GM21723 (cell line): Measurements from ENCODE around the gene DNASE1L1.
A peak's percentile ranks its signal among the peaks of the same experiment; 100 is the strongest.

Experiments used
- ATAC-seq: cut with Tn5 transposase; IDR thresholded peaks from one replicate; pipeline ENCODE4 v1.9.1; 2021; ENCODE audit warnings: mild to moderate bottlenecking, moderate library complexity; ENCODE audit not compliant: unreplicated experiment

DNASE1L1 gene

GRCh38 chrX:154384284-154384892 lies 24.7 kb downstream of the DNASE1L1 start:
- ATAC-seq: no peak

GRCh38 chrX:154383359-154384283 lies 25.4 kb downstream of the DNASE1L1 start:
- ATAC-seq: no peak

DNA sequence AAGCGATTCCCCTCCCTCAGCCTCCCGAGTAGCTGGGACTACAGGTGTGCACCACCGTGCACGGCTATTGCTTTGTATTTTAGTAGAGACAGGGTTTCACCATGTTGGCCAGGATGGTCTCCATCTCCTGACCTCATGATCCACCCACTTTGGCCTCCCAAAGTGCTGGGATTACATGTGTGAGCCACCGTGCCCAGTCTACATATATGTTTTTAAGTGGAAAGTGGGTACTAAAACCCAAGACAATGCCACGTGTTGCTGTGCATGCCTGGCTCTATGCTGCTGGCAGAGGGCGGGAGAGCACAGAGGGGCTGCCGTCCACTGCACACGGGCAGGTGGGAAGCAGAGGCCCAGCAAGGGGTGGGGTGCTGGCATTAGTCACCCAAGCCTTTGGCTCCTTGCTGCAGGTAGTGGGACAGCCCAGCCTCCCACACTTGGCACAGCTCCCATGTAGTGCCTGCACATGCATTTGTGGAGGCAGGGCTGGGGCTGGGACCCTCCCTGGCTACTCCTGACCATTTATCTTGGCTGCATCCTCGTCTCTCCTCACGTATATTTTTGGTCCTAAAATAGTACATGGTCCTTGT lies 26.5 kb downstream of the DNASE1L1 start:
- ATAC-seq: no peak

GRCh38 chrX:154381271-154381670 lies 27.8 kb downstream of the DNASE1L1 start:
- ATAC-seq: no peak

DNA sequence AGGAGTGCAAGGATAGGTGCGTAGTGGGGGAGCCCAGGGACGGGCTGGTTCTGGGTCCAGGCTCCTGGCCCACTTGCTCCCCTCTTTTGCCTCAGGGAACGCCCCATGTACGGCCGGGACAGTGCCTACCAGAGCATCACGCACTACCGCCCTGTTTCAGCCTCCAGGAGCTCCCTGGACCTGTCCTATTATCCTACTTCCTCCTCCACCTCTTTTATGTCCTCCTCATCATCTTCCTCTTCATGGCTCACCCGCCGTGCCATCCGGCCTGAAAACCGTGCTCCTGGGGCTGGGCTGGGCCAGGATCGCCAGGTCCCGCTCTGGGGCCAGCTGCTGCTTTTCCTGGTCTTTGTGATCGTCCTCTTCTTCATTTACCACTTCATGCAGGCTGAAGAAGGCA lies 28.3 kb downstream of the DNASE1L1 start:
- no peak for ATAC-seq

DNA sequence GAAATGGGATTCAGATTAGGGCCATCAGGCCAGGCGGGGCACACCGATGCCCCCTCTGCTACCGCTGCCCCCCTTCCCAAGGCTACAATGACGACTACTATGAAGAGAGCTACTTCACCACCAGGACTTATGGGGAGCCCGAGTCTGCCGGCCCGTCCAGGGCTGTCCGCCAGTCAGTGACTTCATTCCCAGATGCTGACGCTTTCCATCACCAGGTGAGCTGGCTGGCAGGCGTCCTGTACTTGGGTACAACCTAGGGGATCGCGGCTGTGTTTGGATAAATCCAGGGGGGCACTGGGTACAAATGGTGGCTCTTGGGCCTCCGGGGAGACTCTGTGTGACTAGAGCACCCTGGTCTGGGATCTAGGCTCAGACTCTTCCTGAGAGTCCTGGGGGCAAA lies 28.9 kb downstream of the DNASE1L1 start:
- no peak for ATAC-seq

GRCh38 chrX:154379569-154379951 lies 29.5 kb downstream of the DNASE1L1 start:
- no peak for ATAC-seq

- peak; percentile 83 for ATAC-seq
These were observed 30.1 kb downstream of the DNASE1L1 start, which contains the start of gene EMD for GRCh38 chrX:154378799-154379568. TSS of gene EMD (plus strand) at chrX:154379295. CDS start at chrX:154379485, 190 bp downstream.

GRCh38 chrX:154378059-154378798 lies 30.8 kb downstream of the DNASE1L1 start:
- ATAC-seq: peak; percentile 3

GRCh38 chrX:154376774-154377173 lies 32.3 kb downstream of the DNASE1L1 start:
- ATAC-seq: no peak

DNA sequence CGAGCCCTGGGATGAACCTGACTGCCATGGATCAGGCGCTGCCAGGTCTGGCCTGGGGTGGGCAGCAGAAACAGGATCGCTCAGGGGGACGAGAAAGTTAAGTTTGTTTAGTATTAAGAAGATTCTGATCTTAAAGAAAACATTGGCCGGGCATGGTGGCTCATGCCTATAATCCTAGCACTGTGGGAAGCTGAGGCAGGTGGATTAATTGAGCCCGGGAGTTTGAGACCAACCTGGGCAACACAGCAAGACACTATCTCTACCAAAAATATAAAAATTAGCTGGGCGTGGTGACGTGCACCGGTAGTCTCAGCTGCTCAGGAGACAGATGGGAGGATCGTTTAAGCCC lies 33.9 kb downstream of the DNASE1L1 start:
- ATAC-seq: no peak

GRCh38 chrX:154374313-154375155 lies 34.5 kb downstream of the DNASE1L1 start, which contains the start of gene FLNA:
TSS of gene FLNA (minus strand) at chrX:154374634. CDS start at chrX:154371245, 3,389 bp downstream.
- no peak for ATAC-seq

GRCh38 chrX:154373340-154374306 lies 35.4 kb downstream of the DNASE1L1 start:
- ATAC-seq: no peak

DNA sequence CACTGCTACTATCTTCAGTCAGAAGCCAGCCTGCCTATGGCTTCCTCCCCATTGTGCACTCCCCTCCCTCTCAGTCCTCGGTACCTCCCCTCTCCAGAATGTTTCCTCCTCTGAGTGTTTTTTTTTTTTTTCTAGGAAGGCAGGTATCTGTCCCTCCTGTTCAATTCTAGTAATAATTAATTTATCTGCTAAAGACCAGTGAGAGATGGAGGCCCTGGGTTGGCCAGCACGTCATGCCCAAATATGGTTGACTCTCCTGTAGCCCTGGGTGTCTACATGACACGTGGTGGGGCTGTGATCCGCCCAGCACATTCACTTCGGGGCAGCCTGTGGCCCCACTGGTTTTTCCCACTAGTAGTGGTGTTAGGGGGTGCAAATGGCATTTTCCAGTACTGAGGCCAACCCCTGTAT lies 36.4 kb downstream of the DNASE1L1 start:
- no peak for ATAC-seq

DNA sequence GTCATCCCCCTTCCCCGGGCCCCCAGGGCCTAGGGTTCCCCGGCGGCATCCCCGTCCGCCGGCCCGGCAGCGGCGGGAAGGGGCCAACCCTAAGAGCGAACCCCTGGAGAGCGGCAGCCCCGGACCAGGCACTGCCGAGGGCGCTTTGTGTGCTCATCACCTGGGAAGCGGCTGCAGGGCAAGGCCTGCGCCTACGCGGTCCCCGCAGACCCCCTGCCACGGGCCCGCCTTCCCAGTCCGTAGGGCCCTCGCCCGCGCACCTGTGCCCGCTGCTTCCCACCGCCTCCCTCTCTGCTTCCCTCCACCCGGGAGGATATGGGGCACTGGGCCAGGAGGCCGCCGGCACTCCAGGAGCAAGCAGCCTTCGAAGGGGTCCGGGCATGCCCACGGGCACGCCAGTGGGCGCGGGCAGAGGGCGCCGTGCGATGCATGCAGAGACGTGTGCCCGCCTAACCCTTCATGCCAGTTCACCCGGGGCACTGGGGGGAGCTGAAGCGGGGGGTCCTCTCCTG lies 37.2 kb downstream of the DNASE1L1 start:
- no peak for ATAC-seq

DNA sequence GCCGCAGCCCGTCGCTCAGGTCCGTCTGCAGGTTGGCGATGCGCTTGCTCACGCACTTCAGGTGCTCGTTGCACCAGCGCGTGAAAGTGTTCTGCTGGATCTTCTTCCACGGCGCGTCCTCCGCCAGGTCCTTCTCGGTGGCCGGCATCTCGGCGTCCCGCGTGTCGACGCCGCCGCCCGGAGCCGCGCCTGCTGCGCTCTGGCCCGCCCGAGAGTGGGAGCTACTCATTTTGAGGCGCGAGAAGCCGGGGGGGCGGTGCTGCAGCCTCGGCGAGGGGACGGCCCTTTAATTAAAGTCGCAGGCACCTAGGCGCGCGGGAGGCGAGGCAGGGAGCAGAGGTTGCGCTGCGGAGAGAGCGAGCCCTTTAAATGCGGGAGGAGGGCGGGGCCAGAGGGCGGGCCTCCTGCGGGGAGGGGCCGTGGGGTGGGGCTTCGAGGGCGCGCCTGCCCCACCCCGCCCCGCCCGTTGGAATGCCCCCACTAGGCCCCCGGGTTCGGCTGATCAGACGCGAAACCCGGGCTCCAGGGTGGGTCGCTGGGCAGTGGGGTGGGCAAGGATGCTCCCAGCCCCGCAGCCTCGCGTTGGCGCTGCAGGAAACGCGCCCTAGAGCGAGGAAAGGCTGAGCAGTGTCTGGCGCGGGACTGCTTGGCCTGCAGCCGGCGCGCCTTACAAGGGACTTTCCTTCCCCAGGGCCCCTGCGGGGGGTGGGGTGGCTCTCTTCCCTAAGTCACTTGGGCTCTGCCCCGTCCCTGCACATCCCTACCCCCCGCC lies 37.9 kb downstream of the DNASE1L1 start:
- peak; percentile 61 for ATAC-seq

DNA sequence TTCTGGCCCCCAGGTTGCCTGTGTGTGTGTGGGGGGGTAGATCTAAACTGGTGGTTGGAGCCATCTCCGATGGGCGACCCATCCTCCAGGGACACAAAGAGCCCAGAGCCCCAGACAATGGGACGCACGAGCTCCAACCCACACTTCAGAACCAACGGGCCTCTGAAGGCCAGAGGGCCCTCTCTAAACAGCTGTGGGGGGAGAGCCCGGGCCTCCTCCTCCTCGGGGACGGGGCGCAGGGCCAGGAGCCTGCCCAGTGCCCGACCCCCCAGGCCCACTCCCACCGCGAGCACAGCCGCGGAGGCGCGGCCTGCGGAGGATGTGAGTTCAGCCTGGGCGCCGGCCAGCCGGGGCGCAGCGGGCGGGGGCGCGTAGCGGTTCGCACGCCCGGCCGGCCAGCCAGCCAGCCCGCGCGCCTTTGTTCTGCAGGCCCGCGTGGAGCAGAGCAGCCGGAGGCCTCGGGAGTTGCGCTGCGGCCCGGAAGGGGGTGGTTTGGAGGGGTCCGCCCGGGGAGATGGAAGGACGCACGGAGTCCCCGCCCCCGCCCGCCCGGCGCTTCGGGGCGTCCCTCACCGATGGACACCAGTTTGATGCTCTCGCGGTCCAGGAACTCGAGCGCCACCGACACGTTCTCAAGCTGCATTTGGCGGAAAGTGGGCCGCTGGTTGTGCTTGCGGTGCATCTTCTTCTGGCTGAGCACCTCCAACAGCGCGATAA lies 38.6 kb downstream of the DNASE1L1 start:
- ATAC-seq: no peak
